ENCODE measurements around the gene ANKRD22. TPM values are rescaled to one million over a fixed set of nuclear protein-coding genes. Genes with fewer than 3 reads are reported as not detected.

The ANKRD22 gene
- total and polyA plus RNA-seq, 4 donors = 0.38 to 1.0 (median 0.43) TPM

DNA sequence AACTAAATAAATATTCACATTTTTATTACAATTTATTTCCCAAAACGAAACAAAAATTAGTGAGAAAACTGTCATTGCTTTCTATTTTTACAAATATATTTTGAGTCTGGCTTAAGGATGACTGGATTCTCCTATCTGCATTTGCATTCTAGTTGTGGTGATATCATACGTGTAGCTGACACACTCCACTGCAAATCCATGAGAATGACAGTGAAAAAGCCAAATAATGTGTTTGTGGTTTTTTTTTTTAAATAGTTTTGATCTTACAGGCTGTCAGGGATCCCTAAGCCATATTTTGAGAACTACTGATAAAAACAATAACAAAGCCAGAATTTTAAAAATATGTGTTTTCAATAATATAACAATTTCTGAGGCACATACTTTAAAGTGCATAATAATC, 22.6 kb upstream of the ANKRD22 start:
- 81% methylated on average over 2 of the region's 2 CpGs for WGBS
- no peaks in the 10 kb centered on the region for H3K9me3 ChIP-seq (ENCODE audit: control insufficient read depth in 4 of 4, low read length in 3 of 4)
- no peaks in the 10 kb centered on the region for H3K36me3 ChIP-seq (ENCODE audit: control insufficient read depth in 4 of 4, insufficient read depth in 3 of 4, low read depth in 1 of 4, low read length in 3 of 4)
- H3K27me3 ChIP-seq (ENCODE audit: control insufficient read depth in 4 of 4, insufficient read depth in 4 of 4, low read length in 3 of 4) = no peaks in the 10 kb centered on the region
- H3K9ac ChIP-seq (ENCODE audit: low read depth in 1 of 2, low read length in 2 of 2) = no peak overlapping the region
- peaks cover 0 to under 1% (median under 1%) of the 10 kb centered on the region in 4 donors for H3K4me1 ChIP-seq (ENCODE audit: control insufficient read depth in 4 of 4, insufficient read depth in 4 of 4, low read length in 3 of 4)
- no peak overlapping the region for H3K27ac ChIP-seq (ENCODE audit: low read depth in 1 of 2, low read length in 2 of 2)
- no peak for DNase-seq (ENCODE audit: low spot score)
- TF ChIP-seq, protein P1, sequence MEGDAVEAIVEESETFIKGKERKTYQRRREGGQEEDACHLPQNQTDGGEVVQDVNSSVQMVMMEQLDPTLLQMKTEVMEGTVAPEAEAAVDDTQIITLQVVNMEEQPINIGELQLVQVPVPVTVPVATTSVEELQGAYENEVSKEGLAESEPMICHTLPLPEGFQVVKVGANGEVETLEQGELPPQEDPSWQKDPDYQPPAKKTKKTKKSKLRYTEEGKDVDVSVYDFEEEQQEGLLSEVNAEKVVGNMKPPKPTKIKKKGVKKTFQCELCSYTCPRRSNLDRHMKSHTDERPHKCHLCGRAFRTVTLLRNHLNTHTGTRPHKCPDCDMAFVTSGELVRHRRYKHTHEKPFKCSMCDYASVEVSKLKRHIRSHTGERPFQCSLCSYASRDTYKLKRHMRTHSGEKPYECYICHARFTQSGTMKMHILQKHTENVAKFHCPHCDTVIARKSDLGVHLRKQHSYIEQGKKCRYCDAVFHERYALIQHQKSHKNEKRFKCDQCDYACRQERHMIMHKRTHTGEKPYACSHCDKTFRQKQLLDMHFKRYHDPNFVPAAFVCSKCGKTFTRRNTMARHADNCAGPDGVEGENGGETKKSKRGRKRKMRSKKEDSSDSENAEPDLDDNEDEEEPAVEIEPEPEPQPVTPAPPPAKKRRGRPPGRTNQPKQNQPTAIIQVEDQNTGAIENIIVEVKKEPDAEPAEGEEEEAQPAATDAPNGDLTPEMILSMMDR (IDR thresholded peaks at IDR 0.05; ENCODE audit: low read depth, low read length, missing input control) = no peak
- TF ChIP-seq, protein P2, sequence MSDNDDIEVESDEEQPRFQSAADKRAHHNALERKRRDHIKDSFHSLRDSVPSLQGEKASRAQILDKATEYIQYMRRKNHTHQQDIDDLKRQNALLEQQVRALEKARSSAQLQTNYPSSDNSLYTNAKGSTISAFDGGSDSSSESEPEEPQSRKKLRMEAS (IDR thresholded peaks at IDR 0.05) = no peak
- TF ChIP-seq, protein P3, sequence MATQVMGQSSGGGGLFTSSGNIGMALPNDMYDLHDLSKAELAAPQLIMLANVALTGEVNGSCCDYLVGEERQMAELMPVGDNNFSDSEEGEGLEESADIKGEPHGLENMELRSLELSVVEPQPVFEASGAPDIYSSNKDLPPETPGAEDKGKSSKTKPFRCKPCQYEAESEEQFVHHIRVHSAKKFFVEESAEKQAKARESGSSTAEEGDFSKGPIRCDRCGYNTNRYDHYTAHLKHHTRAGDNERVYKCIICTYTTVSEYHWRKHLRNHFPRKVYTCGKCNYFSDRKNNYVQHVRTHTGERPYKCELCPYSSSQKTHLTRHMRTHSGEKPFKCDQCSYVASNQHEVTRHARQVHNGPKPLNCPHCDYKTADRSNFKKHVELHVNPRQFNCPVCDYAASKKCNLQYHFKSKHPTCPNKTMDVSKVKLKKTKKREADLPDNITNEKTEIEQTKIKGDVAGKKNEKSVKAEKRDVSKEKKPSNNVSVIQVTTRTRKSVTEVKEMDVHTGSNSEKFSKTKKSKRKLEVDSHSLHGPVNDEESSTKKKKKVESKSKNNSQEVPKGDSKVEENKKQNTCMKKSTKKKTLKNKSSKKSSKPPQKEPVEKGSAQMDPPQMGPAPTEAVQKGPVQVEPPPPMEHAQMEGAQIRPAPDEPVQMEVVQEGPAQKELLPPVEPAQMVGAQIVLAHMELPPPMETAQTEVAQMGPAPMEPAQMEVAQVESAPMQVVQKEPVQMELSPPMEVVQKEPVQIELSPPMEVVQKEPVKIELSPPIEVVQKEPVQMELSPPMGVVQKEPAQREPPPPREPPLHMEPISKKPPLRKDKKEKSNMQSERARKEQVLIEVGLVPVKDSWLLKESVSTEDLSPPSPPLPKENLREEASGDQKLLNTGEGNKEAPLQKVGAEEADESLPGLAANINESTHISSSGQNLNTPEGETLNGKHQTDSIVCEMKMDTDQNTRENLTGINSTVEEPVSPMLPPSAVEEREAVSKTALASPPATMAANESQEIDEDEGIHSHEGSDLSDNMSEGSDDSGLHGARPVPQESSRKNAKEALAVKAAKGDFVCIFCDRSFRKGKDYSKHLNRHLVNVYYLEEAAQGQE (IDR thresholded peaks at IDR 0.05) = no peak
- TF ChIP-seq RAD21 (IDR thresholded peaks at IDR 0.05) = no peak
- no peak for TF ChIP-seq HNF4A (conservative IDR thresholded peaks at IDR 0.05)
- TF ChIP-seq NR2F2 (IDR thresholded peaks at IDR 0.05) = no peak
- TF ChIP-seq FOXA2 (IDR thresholded peaks at IDR 0.05) = no peak
- TF ChIP-seq, protein P4, sequence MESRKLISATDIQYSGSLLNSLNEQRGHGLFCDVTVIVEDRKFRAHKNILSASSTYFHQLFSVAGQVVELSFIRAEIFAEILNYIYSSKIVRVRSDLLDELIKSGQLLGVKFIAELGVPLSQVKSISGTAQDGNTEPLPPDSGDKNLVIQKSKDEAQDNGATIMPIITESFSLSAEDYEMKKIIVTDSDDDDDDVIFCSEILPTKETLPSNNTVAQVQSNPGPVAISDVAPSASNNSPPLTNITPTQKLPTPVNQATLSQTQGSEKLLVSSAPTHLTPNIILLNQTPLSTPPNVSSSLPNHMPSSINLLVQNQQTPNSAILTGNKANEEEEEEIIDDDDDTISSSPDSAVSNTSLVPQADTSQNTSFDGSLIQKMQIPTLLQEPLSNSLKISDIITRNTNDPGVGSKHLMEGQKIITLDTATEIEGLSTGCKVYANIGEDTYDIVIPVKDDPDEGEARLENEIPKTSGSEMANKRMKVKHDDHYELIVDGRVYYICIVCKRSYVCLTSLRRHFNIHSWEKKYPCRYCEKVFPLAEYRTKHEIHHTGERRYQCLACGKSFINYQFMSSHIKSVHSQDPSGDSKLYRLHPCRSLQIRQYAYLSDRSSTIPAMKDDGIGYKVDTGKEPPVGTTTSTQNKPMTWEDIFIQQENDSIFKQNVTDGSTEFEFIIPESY (IDR thresholded peaks at IDR 0.05) = no peak
- TF ChIP-seq RXRA (IDR thresholded peaks at IDR 0.05) = no peak
- TF ChIP-seq JUND (IDR thresholded peaks at IDR 0.05) = no peak
- TF ChIP-seq YY1 (IDR thresholded peaks at IDR 0.05) = no peak
- TF ChIP-seq, protein P5, sequence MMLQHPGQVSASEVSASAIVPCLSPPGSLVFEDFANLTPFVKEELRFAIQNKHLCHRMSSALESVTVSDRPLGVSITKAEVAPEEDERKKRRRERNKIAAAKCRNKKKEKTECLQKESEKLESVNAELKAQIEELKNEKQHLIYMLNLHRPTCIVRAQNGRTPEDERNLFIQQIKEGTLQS (IDR thresholded peaks at IDR 0.05) = no peak
- TF ChIP-seq EGR1 (IDR thresholded peaks at IDR 0.05; ENCODE audit: low read depth in 2 of 2) = no peak
- TF ChIP-seq SP1 (IDR thresholded peaks at IDR 0.05) = no peak
- no peak for TF ChIP-seq GABPA (IDR thresholded peaks at IDR 0.05 in 1 of 2, conservative IDR thresholded peaks at IDR 0.05 in 1 of 2)
- no peak for TF ChIP-seq FOXA1 (IDR thresholded peaks at IDR 0.05)
- no peak for TF ChIP-seq TAF1 (conservative IDR thresholded peaks at IDR 0.05)
- TF ChIP-seq HNF4G (IDR thresholded peaks at IDR 0.05) = no peak
- H3K4me3 ChIP-seq (ENCODE audit: low read depth in 1 of 3, low read length in 3 of 3) = no peak overlapping the region

Measured in liver (tissue), 9 donors.